Right lobe of liver (tissue), 6 donors: ENCODE measurements around the gene RNLS. TPM values are rescaled to one million over a fixed set of nuclear protein-coding genes. Genes with fewer than 3 reads are reported as not detected.

Experiments
- ATAC-seq, 4 donors: fragments of 200-7000 bp; cut with Tn5 transposase; one replicate each; pipeline ENCODE4 v1.9.1; 2020; ENCODE audit warnings: mild to moderate bottlenecking in 4 of 4, moderate library complexity in 4 of 4
- DNase-seq, 3 donors: peaks; one replicate each; pipeline ENCODE4 v3.0.0-alpha.2; 2020
- H3K27ac ChIP-seq, 3 donors: fragments of 200-600 bp; one replicate each; pipeline ENCODE4 v1.8.0; 2022
- H3K27me3 ChIP-seq, 2 donors: fragments of 200-600 bp; one replicate each; pipeline ENCODE4 v1.8.0; 2022
- H3K36me3 ChIP-seq, 4 donors: fragments of 200-600 bp; sonication (generic) in 1 of 4; one replicate each; pipeline versions ENCODE4 v1.5.1 to v1.8.0; 2017 to 2022; ENCODE audit warnings: control low read depth in 1 of 4
- H3K4me1 ChIP-seq, 4 donors: fragments of 200-600 bp; sonication (generic) in 1 of 4; one replicate each; pipeline versions ENCODE4 v1.5.1 to v1.8.0; 2017 to 2022; ENCODE audit warnings: control low read depth in 1 of 4
- H3K4me3 ChIP-seq, 3 donors: fragments of 200-600 bp; one replicate each; pipeline ENCODE4 v1.8.0; 2022
- H3K9me3 ChIP-seq, 4 donors: fragments of 200-600 bp; sonication (generic) in 1 of 4; one replicate each; pipeline versions ENCODE4 v1.5.1 to v1.8.0; 2017 to 2022; ENCODE audit warnings: control low read depth in 1 of 4
- POLR2A ChIP-seq: fragments of 450-650 bp; IDR thresholded peaks from one replicate; pipeline ENCODE4 v1.6.1; 2017; ENCODE audit warnings: antibody characterized with exemption, mild to moderate bottlenecking
- WGBS: methylation state at CpG from one replicate; pipeline ENCODE4 v1.1.6; 2018; ENCODE audit warnings: low coverage, low lambda C conversion rate; ENCODE audit not compliant: insufficient coverage; ENCODE audit errors: missing lambda C conversion rate; 5-methylcytosine and 5-hydroxymethylcytosine counted together
- intact Hi-C, 2 donors: fragments of 100-400 bp; cut with DNase I; formaldehyde crosslinking; loops; one replicate each; pipeline versions ENCODE4 v1.11.2 to v1.14.1; 2022
- total RNA-seq, 6 experiments: library from RNA; depleted of rRNA in 2 of 6; stranded (reverse); fragments of >200 nt in 2 of 6; fragmentation: NEBNext Ultra II Directional in 3 of 6; extraction: Animal tissue kit (Norgen Biotek cat#: 25700) in 3 of 6; gene quantifications; one replicate each; pipeline versions ENCODE4 v1.1.0 to v1.2.4, GENCODE V29; 2016 to 2023
- TF ChIP-seq, protein P1 (sequence below), 4 donors: fragments of 200-600 bp in 3 of 4; fragments of 450-650 bp in 1 of 4; IDR thresholded peaks; one replicate each; pipeline versions ENCODE4 v1.5.1 to v1.8.0; 2016 to 2022; ENCODE audit warnings: antibody characterized with exemption in 4 of 4, mild to moderate bottlenecking in 2 of 4
- donor health status: DM: no; HTN: yes; CAD: no.
- donor health status: DM: no; HTN: no; CAD: no.
- donor health status: DM: no; HTN: no; CAD: no.
- donor health status: DM: no; HTN: yes; CAD: no.
- donor health status: DM: no; HTN: yes; CAD: no.

The RNLS gene
- total RNA-seq, 6 experiments from 2014 or later = 5.9 to 10.5 (median 7.3) TPM

GRCh38 chr10:88270871-88271713, 312.0 kb downstream of the RNLS start:
- Histone ChIP-seq H3K4me1 (no peaks in the 10 kb centered on the region), H3K36me3 (no peaks in the 10 kb centered on the region), H3K27ac (no peak overlapping the region), H3K4me3 (no peak overlapping the region), H3K9me3 (no peaks in the 10 kb centered on the region), H3K27me3 (no peaks in the 10 kb centered on the region)
- DNase-seq = no peak
- 48% methylated on average over 4 of the region's 6 CpGs for WGBS
- peak in 3 of 4 donors; percentile 30 to 56 (median 52) for ATAC-seq
- TF ChIP-seq POLR2A = no peak
- TF ChIP-seq, protein P1, sequence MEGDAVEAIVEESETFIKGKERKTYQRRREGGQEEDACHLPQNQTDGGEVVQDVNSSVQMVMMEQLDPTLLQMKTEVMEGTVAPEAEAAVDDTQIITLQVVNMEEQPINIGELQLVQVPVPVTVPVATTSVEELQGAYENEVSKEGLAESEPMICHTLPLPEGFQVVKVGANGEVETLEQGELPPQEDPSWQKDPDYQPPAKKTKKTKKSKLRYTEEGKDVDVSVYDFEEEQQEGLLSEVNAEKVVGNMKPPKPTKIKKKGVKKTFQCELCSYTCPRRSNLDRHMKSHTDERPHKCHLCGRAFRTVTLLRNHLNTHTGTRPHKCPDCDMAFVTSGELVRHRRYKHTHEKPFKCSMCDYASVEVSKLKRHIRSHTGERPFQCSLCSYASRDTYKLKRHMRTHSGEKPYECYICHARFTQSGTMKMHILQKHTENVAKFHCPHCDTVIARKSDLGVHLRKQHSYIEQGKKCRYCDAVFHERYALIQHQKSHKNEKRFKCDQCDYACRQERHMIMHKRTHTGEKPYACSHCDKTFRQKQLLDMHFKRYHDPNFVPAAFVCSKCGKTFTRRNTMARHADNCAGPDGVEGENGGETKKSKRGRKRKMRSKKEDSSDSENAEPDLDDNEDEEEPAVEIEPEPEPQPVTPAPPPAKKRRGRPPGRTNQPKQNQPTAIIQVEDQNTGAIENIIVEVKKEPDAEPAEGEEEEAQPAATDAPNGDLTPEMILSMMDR (IDR thresholded peaks at IDR 0.05) = no peak
- intact Hi-C loops = no loop called here

- DNase-seq = no peak
- Histone ChIP-seq H3K36me3 (no peaks in the 10 kb centered on the region), H3K27ac (no peak overlapping the region), H3K4me1 (no peaks in the 10 kb centered on the region), H3K27me3 (no peaks in the 10 kb centered on the region), H3K4me3 (no peak overlapping the region), H3K9me3 (no peaks in the 10 kb centered on the region)
- no peak for ATAC-seq
- no peak for TF ChIP-seq POLR2A
- TF ChIP-seq, protein P1 (IDR thresholded peaks at IDR 0.05) = no peak
- intact Hi-C loops = no loop called here
- WGBS = 97% methylated on average over 7 of the region's 9 CpGs
These were observed 312.9 kb downstream of the RNLS start for GRCh38 chr10:88270061-88270808.

DNA sequence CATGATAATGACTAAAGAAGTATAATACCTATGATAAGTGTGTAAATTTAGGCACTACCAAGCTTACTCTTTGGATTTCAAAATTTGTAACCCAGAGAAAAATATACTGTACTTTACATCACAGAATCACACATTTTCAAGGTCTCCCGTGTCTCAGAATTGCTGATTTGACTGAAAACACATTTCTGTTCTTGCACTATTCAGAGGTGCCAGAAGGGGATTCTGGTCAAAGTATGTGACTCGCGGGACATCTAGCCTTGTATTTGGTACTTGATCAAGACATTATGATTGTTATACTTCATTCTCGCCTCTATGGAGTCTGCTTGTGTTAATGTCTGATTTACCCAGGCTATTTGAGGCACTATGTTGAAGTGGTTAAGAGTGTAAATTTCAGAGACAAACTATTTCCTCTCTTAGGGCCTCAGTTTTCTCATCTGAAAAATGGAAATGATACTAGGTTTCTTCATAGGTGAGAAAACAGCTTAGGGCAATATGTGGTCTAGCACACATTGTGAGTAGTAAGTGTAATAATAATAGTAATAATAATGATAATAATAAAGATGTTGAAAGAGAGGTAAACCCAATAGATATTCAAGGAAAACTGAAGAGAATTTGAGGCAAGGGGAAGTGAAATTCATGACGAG, 320.4 kb downstream of the RNLS start:
- TF ChIP-seq POLR2A = no peak
- TF ChIP-seq, protein P1 (IDR thresholded peaks at IDR 0.05) = no peak
- WGBS = 72% methylated on average over 5 of the region's 5 CpGs
- H3K9me3 ChIP-seq = no peaks in the 10 kb centered on the region
- no peaks in the 10 kb centered on the region for H3K36me3 ChIP-seq
- intact Hi-C loops = no loop called here
- no peaks in the 10 kb centered on the region for H3K4me1 ChIP-seq
- DNase-seq (no peak), ATAC-seq (no peak)
- no peak overlapping the region for H3K27ac ChIP-seq
- no peaks in the 10 kb centered on the region for H3K27me3 ChIP-seq
- no peak overlapping the region for H3K4me3 ChIP-seq

DNA sequence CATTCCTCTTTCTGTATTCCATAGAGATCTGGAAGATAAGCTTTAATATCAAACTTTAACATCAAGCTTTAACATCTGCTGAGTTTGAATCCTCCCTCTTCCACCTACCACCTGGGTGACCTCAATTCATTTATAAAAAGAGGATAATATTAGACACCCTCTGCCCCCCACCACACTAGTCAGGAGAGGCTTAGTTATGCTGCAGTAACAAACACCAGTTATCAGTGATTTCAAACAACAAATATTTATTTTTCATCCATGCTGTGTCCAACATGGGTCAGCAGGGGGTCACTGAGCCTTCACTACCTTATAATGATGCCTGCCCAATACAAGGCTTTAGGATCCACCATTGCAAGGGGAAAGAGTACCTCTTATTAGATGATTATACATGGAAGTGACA, 322.0 kb downstream of the RNLS start:
- DNase-seq = no peak
- Histone ChIP-seq H3K36me3 (no peaks in the 10 kb centered on the region), H3K4me1 (no peaks in the 10 kb centered on the region), H3K4me3 (no peak overlapping the region), H3K9me3 (no peaks in the 10 kb centered on the region), H3K27me3 (no peaks in the 10 kb centered on the region), H3K27ac (no peak overlapping the region)
- intact Hi-C loops = no loop called here
- ATAC-seq = no peak
- TF ChIP-seq, protein P1 (IDR thresholded peaks at IDR 0.05) = no peak
- no peak for TF ChIP-seq POLR2A
